Metanephros (tissue), 1 donor: ENCODE data around the gene APBB1. TPM values are rescaled to one million over a fixed set of nuclear protein-coding genes. Genes with fewer than 3 reads are reported as not detected.

Experiments
- total RNA-seq: library from RNA; depleted of rRNA; stranded (reverse); fragments of >200 nt; gene quantifications from one replicate; pipeline ENCODE4 v1.2.3, GENCODE V29; 2014

Gene APBB1
- 61.8 TPM for total RNA-seq

DNA sequence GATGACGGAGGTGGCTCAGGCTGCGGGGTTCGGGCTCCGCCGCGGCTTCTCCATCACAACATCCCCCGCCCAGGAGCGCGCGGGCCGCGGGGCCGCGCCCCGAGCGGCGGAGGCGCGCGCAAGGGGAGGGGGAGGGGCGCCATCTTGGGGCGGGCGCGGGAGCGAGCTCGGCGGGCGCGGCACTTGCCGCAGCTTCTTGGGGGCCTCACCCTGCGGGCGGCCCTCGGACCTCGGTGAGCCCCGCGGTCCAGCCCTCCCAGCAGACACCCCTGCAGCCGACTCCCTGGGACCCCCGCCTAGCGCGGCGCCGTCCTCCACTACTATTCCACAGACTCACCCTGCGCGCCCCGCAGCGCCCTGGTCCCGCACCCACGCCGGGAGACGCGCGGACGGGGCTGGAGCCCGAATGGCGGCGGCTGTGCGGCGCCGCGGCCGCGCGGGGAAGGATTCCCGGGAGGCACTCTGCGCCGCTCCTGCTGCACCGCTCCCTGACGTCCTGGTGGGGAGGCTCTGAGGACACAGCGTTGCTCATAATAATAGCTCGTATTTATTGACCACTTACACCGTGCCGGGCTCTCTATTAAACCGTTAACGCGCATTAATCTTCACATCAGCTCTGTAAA is at the start of gene APBB1:
TSS of gene APBB1 (minus strand) at position 86 of the 623 bp plus-strand sequence. CDS start 7,747 bp downstream, outside the sequence.

DNA sequence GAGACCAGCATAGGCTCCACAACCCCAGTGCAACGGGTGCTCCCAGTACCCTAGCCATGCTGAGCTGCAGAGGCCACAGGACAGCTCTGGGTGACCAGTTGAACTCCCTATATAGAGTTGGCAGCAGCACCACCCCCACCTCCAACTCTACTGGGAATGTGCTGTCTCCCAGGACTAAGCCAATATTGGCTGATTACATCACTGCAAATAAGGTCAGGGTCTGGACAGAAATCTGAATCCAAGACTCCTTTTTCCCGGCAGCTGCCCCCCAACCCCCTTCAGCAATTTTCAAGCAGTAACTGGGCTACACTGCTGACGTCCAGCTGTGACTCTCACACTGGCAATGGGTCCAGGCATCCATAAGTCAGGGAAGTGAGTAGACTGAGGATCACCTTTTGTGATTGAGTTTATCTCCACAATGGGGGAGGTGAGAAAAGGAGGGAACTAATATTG is 22.0 kb upstream of the APBB1 start, which contains the start of gene HPX:
TSS of gene HPX (minus strand) at position 82 of the 453 bp plus-strand sequence. CDS start at position 58, 24 bp downstream.

DNA sequence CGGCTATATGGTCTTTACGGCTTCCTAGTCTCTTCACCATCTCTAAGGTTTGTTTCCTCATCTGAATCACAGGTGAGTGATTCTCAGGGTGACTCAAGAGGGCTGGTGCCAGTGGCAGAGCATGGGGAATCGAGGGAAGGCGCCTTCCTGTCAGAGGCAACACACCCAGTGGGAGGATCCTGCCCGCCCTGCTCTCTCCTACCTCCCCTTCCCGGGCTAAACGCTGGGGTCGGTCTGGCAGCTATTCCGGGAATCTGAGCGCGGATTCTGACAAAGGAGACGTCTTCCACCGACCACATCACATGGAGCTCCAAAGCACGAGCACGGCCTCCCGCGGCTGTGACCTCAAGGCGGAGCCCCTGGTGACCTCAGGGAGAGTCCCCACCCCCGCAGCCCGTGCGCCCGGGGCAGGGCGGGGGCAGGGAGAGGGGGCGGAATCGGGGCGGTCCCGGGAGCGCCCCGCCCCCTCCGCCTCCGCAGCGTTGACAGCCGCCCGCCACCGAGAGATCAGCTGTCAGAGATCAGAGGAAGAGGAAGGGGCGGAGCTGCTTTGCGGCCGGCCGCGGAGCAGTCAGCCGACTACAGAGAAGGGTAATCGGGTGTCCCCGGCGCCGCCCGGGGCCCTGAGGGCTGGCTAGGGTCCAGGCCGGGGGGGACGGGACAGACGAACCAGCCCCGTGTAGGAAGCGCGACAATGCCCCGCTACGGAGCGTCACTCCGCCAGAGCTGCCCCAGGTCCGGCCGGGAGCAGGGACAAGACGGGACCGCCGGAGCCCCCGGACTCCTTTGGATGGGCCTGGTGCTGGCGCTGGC is 28.8 kb downstream of the APBB1 start, which contains the start of gene SMPD1:
TSS of gene SMPD1 (plus strand) at position 570 of the 813 bp plus-strand sequence. CDS start at position 695, 125 bp downstream.

Other genes with a start within 250 kb of the APBB1 start
- not detected for gene OR52B2, start 248.8 kb downstream of the APBB1 start, total RNA-seq
- not detected for gene OR52W1, start 219.9 kb downstream of the APBB1 start, total RNA-seq
- gene C11orf42, start 213.5 kb downstream of the APBB1 start, total RNA-seq, result not detected
- gene FHIP1B, start 184.5 kb downstream of the APBB1 start, total RNA-seq, result 57.0 TPM
- gene CNGA4, start 180.0 kb downstream of the APBB1 start, total RNA-seq, result 0.23 TPM
- 0.41 TPM for gene CCKBR, start 159.3 kb downstream of the APBB1 start, total RNA-seq
- gene CAVIN3, start 98.6 kb downstream of the APBB1 start, total RNA-seq, result 25.0 TPM
- 27.4 TPM for gene SMPD1, start 28.6 kb downstream of the APBB1 start, total RNA-seq
- 2.5 TPM for gene HPX, start 21.9 kb upstream of the APBB1 start, total RNA-seq
- gene TRIM3, start 54.8 kb upstream of the APBB1 start, total RNA-seq, result 48.8 TPM
- 44.1 TPM for gene ARFIP2, start 62.2 kb upstream of the APBB1 start, total RNA-seq
- gene TIMM10B, start 62.4 kb upstream of the APBB1 start, total RNA-seq, result 22.5 TPM
- 11.6 TPM for gene DNHD1, start 78.2 kb upstream of the APBB1 start, total RNA-seq
- gene RRP8, start 184.5 kb upstream of the APBB1 start, total RNA-seq, result 19.6 TPM
- gene ILK, start 184.7 kb upstream of the APBB1 start, total RNA-seq, result 143 TPM
- gene TAF10, start 193.1 kb upstream of the APBB1 start, total RNA-seq, result 56.2 TPM
- 113 TPM for gene TPP1, start 200.3 kb upstream of the APBB1 start, total RNA-seq
- 73.7 TPM for gene DCHS1, start 236.7 kb upstream of the APBB1 start, total RNA-seq